Stimulated activated CD4-positive, alpha-beta T cell treated with anti-CD3 and anti-CD28 coated beads, TNF-alpha, amount 100 ng/mL, for 48 hours (primary cell): ENCODE results near the gene NHLH1.
"Not testable (repeated sequence)": the region's sequence is repeated elsewhere in the genome, so short reads cannot be mapped to it uniquely, and the experiment has no call there.

Experiments used
- DNase-seq, 3 donors: peaks; one replicate each; pipeline ENCODE4 v3.0.0-alpha.2; 2020; ENCODE audit warnings: low read depth in 3 of 3

NHLH1 gene

DNA sequence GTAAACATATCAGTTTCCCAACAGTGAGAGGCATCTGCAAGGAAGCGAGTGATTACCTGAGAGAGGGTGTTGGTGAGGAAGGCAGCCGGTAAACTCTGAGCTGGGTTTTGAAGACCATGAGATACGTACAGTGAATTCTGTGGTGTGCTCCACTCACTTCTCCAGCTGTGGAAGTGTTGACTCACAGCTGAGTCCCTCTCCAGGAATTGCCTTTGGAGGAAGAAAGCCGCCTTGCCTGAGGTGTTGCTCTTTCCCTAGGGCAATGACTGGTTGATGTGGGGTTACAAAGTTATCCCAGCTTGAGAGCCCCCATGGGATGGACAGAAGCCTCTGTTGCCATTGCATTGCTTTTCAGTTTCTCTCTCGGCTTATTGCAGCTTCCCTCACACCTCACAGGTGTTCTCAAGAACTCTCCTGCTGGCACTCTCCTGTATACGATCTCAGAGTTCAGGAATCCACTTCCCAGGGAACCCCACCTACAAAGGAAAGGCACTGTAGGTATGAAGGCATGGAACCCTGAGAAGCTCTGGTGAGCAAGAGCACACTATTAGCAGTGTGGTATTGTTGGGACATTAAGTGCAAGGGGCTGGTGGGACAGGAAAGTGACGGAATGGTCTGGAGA, 10.8 kb downstream of the NHLH1 start:
- no peak for DNase-seq

- not testable (repeated sequence) for DNase-seq
Measured at GRCh38 chr1:160384812-160385211, 17.9 kb downstream of the NHLH1 start.

DNA sequence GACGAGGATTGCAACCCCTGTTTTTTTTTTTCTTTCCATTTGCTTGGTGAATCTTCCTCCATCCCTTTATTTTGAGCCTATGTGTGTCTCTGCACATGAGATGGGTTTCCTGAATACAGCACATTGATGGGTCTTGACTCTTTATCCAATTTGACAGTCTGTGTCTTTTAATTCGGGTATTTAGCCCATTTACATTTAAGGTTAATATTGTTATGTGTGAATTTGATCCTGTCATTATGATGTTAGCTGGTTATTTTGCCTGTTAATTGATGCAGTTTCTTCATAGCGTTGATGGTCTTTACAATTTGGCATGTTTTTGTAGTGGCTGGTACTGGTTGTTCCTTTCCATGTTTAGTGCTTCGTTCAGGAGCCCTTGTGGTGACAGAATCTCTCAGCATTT, 21.5 kb downstream of the NHLH1 start:
- not testable (repeated sequence) for DNase-seq

GRCh38 chr1:160394673-160395072, 27.8 kb downstream of the NHLH1 start:
- DNase-seq: no peak

GRCh38 chr1:160397651-160398050, 30.8 kb downstream of the NHLH1 start:
- DNase-seq: no peak

- DNase-seq: no peak
Measured at GRCh38 chr1:160398823-160399222, 32.0 kb downstream of the NHLH1 start.

DNA sequence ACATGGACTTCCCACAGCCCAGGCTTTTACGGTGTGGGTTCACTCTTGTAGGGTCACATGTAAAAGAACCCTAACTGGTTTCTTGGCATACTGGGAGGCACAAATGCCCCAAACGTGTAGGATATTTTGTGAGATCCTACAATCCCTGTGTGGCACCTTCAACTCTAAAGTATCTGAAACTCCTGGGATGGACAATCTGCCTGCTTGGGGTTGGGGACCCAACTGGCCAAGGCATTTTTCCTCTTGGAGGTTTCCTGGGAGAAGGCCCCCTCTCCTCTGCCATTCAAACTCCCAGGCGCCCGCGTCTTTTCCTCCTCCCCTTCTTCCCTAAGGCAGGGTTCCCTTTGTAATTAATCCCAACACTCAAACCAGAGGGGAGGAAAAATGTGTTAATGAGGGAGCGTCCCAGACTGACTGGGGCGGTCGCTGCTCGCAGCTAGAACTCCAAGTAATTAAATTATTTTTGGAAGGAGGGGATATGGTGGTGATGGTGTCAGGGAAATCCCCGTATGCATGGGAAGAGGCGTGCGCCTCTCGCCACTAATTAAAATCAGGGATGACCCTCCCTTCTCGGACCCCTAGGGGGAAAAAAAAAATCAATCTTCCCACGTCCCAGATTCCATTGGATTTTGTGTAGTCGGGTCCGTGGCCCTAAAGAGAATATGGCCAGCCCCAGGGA, 32.8 kb downstream of the NHLH1 start:
- DNase-seq: no peak

DNA sequence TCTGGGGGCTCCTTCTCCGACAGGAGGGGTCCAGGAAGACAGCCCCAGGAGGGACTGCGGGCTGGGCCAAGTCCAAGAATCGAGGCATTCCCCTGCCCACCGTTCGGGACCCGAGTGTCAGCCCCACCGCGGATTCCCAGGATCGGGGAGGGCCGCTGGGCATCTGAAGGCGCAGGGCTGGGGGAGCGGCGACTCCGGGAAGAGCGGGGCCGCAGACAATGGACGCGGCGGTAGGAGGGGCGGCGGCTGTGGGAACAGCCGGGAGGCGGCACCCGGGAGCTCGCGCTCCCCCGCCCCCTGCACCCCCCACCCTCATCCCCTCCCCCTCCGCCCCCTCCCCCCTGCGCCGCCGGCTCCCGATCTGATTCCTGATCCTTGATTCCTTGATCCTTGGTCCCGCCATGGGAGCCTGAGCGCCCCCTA, 33.4 kb downstream of the NHLH1 start, which contains the start of gene VANGL2:
TSS of gene VANGL2 (plus strand) at position 342 of the 423 bp plus-strand sequence. CDS start 15,274 bp downstream, outside the sequence.
- DNase-seq: peak in 2 of 3 donors; percentile 12 to 38

DNA sequence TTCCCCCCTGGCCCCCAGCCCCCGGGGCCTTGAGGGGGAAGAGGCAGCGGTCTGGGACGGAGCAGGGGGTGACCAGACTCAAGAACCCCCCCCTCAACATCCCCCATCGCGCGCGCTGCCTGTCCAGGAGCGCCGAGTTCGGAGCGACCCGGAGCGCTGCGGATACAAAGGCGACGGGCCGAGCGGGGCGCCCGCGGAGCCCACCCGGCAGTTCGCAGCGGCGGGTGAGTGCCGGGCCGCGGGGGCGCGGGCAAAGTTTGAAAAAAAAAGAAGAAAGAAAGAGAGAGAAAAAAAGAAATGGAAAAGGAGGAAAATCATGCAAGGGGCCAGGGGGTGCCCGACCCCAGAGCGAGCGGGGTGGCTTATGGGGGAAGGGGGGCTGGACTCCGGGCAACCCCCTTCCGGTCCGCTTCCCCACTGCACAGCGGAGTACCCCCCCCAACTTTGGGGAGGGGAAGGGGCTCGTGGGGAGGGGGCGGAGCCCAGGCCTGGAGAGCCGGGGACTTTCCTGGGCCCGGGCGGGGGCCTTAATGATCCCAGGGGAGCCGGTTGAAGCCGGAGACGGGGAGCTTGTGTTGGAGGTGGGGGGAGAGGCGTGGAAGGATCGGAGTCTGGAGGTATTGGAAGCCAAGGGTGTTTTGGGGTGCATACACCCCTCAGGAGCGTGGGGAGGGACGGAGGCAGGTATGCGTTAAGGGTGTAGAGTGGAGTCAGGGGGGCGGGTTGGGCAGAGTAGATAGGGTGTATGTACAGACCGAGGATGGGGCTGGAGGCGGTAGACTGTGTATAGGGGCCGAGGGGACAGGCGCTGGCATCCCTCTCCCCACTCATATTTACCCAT, 34.0 kb downstream of the NHLH1 start:
- no peak for DNase-seq

- DNase-seq: no peak
Measured at GRCh38 chr1:160401487-160401805, 34.6 kb downstream of the NHLH1 start.

DNA sequence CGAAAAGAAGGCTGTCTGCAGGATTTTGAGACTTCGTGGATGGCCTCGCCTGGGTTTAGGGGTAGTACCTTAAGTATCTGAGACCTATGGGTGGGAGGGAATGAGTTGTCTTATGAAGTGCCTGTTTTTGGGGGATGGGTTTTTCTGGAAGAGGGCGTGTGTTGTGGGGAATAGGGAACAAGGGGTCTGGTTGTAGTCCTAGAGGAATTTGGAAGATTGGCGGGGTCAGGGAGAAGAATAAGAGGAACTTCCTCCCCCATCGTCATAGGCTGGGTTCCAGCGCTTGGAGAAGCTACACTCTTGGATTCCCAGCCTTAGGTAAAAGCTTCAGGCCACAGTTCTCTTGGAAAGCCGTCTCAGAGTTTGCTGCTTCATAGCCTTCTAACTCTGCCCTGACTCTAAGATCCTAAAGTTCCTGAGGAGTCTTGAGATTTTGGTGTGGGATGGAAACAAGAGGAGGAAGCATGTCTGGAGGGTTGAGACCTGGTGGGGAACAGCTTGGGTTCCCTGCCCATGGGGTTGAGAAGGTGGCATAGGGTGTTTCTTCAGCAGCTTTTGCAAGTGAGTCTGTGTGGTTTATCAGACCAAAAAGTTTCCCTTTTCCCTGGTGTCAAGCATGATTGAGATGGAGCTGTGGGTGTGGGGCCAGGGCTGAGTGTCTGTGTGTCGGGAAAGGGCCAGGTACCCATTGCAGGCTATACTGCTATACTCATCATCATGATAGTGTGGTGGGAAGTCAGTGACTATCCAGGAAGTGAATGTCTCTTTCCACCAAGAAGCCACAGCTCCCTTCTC, 35.3 kb downstream of the NHLH1 start:
- DNase-seq: no peak

DNA sequence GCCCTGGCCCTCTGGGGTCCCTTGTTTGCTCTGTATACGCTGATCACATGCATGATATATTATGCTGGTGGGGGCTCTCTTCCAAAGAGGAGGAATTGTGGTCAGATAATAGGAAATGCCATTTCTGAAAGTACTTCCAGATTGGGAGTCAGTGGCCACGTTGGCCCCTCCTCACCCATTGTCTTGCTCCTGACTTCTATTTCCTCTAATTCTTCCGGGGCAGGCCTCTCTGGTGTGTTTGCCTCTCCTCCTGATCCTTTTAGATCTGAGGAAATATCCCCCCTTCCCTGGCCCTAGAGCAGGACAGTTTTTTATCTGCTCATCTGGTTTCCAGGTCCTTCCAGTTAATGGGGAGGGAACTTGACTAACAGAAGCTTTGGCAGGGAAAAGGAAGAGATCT, 36.4 kb downstream of the NHLH1 start:
- no peak for DNase-seq

- DNase-seq: no peak
Measured at GRCh38 chr1:160404094-160404493, 37.2 kb downstream of the NHLH1 start.

DNA sequence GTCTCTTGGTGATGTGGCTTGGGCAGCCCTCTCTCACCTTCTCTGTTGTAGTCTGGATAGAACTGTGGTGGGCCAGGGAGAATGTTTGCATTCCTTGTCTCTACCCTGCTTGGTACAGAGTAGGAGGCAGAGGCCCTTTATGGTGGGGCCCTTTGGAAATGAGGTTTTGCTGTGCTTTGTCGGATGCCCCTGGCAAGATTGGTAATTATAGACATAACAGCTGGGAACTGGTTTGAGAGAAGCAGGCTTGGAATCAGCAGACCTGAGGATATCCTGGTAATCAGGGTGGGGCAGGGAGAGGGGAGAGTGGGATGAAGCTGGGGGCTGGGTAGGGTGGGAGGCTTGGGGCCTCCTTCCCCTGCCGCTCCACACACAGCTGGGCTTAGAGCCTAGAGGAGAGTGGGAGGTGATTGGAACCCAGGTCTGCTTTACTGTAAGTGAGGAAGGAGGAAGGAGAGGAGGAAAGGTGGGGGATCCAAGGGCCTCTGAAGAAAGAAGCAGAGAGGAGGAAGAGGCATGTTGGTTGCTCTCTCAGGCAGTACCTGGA, 38.5 kb downstream of the NHLH1 start:
- DNase-seq: no peak

DNA sequence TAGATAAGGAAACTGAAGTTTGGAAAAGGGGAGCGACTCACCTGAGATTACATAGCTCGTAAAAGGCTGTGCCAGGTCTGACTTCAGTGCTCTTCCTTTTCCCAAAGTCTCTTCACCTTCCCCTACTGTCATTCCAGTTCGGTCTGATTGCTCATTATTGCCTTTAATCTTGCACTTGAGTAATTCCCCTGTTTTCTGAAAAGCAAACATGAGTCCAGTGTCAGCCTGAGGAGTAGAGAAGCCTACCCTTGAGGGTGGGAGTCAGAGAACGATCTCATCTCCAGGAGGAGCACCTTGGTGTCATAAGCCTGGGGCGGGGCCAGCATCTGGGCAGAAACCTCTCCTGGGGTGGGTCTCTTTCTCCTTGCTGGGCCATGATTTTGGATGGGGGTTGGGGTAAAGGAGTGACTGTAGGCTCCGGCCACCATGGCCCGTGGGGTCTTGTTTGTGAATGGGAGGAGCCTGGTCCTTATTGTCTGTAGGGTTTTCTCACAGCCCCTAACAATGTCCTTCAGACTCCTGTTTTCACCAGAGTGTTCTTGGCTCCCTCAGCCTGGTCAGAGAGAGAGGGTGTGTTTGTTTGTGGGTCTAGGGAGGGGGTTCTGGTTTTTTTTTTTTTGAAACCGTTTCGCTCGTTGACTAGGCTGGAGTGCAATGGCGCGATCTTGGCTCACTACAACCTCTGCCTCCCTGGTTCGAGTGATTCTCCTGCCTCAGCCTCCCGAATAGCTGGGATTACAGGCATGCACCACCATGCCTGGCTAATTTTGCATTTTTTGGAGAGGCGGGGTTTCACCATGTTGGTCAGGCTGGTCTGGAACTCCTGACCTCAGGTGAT, 39.5 kb downstream of the NHLH1 start:
- DNase-seq: no peak

- DNase-seq: no peak
Measured at GRCh38 chr1:160407839-160408801, 41.2 kb downstream of the NHLH1 start.

DNA sequence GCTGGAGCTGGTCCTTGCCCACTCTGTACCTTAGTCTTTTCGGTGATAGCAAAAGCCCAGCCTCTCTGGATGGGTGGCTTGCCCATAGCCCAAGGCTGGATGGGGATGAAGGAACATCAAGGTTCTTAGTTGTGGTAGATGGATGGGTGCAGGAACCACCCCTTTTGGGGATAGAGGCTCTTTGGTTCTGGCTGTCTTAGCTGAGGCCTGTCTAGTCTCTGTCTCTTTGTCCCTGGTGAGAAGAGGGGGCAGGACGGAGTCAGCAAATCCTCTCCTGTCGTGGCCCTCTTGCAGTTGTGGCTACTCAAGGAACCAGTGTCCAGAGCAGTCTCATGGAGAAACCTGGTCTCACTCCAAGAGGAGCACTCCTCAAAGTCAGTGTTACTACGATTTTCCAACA, 42.0 kb downstream of the NHLH1 start:
- no peak for DNase-seq

DNA sequence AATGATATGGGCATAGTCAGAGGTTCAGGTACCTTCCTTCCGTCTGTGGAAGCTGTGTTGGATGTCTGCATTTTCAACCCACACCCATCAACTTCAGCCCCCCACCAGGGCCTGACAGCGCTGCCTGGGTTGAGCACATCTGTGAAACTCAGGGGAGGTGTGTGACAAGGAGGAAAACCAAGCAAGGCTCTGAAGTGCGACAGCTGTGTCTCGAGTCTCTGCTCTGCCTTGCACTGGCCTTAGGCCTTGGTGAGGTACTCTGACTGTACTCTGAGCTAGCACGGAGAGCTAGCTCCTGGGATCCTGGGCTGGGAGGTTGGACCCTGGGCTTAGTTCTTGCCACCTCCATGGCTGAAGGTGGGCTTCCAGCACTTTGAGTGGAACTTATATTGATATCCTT, 42.6 kb downstream of the NHLH1 start:
- DNase-seq: no peak

DNA sequence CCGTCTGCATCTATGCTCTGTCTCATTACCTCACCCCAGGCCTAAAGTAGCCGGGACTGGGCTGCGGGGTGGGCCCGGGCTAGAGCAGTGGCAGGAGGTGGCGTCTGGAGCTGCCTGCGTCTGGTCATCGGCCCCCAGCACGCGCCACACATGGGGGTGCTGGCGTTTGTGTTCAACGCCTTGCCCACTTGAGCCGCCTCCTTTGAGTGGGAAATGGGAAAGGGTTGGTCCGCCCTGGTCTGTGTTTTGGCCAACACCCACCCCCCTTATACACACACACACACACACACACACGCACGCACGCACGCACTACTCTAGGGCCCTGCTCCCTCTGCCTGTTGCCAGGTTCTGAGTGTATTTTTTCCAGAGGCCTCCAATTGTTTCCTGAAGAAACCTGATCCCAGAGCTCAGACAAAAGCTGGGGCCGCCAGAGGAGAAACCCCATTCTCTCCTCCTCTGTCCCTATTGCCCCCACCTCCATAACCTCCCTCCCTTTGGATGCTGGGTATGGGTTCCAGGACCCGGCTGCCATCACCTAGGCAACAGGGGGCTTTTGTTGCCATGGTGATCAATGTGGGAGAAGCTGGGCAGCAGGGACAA, 43.6 kb downstream of the NHLH1 start:
- DNase-seq: no peak
